Activated CD8-positive, alpha-beta T cell treated with anti-CD3 and anti-CD28 coated beads for 36 hours (primary cell): ENCODE results near the gene TRIM32. TPM values are rescaled to one million over a fixed set of nuclear protein-coding genes. Genes with fewer than 3 reads are reported as not detected.

Experiments used
- ATAC-seq: fragments of 200-7000 bp; cut with Tn5 transposase; one replicate; pipeline ENCODE4 v1.10.0; 2021; ENCODE audit warnings: mild to moderate bottlenecking, moderate library complexity
- CTCF ChIA-PET: fragments of 350-600 bp; sonication (Branson Sonifier 250); formaldehyde crosslinking; loops from one replicate; lab custom pipeline; 2021; ENCODE audit warnings: antibody characterized with exemption; lab: Charles Lee
- POLR2A ChIA-PET: fragments of 350-600 bp; sonication (Branson Sonifier 250); formaldehyde crosslinking; loops from one replicate; lab custom pipeline; 2021; ENCODE audit warnings: antibody characterized with exemption; lab: Charles Lee
- DNase-seq: peaks from one replicate; pipeline ENCODE4 v3.0.0-alpha.2; 2020
- H3K27ac Mint-ChIP-seq: one replicate; pipeline ENCODE4 v1.8.0; 2021; ENCODE audit warnings: mild to moderate bottlenecking, mixed read lengths
- H3K27me3 Mint-ChIP-seq: one replicate; pipeline ENCODE4 v1.8.0; 2021; ENCODE audit warnings: mixed read lengths
- H3K36me3 Mint-ChIP-seq: one replicate; pipeline ENCODE4 v1.8.0; 2021; ENCODE audit warnings: low read depth, mixed read lengths
- H3K4me1 Mint-ChIP-seq: one replicate; pipeline ENCODE4 v1.8.0; 2021; ENCODE audit warnings: low read depth, mixed read lengths
- H3K4me3 Mint-ChIP-seq: one replicate; pipeline ENCODE4 v1.8.0; 2021; ENCODE audit warnings: mild to moderate bottlenecking, moderate library complexity, mixed read lengths
- H3K9me3 Mint-ChIP-seq: one replicate; pipeline ENCODE4 v1.8.0; 2021; ENCODE audit warnings: mixed read lengths
- intact Hi-C: fragments of 100-400 bp; cut with micrococcal nuclease; formaldehyde crosslinking; loops from one replicate; pipeline ENCODE4 v1.10.0; 2022
- total RNA-seq, 2 experiments: library from RNA; stranded (reverse); gene quantifications; one replicate each; pipeline ENCODE4 v1.2.3, GENCODE V29; 2021
- TF ChIP-seq, protein P1 (sequence below): fragments of 200-600 bp; IDR thresholded peaks from one replicate; pipeline ENCODE4 v1.8.0; 2022; ENCODE audit warnings: antibody characterized with exemption, mild to moderate bottlenecking

Gene TRIM32
- total RNA-seq, 2 experiments from 2014 or later, result 14.6 to 15.0 TPM

DNA sequence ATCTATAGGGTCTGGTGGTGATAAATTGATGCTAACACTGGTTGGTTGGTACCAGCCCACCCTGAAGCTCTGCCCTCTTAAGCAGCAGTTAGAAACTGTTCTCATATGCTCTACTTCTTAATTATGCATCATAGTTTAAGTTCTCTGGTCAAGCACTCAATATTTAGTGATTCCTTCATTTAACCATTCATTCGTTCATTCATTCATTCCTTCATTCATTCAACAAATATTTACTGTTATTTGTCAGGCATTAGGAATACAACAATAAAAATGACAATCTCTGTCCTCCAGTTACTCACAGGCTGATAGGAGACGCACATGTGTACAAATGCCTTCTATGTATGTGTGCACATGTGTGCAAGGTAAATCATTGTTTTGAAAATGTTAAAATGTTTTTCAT is 54.6 kb downstream of the TRIM32 start:
- no peaks in the 10 kb centered on the region for H3K9me3 Mint-ChIP-seq
- H3K4me1 Mint-ChIP-seq, result no peaks in the 10 kb centered on the region
- no peak overlapping the region for H3K27ac Mint-ChIP-seq
- DNase-seq (no peak), ATAC-seq (no peak)
- H3K27me3 Mint-ChIP-seq, result peaks cover 4% of the 10 kb centered on the region
- intact Hi-C loops, result no loop called here
- TF ChIP-seq, protein P1, sequence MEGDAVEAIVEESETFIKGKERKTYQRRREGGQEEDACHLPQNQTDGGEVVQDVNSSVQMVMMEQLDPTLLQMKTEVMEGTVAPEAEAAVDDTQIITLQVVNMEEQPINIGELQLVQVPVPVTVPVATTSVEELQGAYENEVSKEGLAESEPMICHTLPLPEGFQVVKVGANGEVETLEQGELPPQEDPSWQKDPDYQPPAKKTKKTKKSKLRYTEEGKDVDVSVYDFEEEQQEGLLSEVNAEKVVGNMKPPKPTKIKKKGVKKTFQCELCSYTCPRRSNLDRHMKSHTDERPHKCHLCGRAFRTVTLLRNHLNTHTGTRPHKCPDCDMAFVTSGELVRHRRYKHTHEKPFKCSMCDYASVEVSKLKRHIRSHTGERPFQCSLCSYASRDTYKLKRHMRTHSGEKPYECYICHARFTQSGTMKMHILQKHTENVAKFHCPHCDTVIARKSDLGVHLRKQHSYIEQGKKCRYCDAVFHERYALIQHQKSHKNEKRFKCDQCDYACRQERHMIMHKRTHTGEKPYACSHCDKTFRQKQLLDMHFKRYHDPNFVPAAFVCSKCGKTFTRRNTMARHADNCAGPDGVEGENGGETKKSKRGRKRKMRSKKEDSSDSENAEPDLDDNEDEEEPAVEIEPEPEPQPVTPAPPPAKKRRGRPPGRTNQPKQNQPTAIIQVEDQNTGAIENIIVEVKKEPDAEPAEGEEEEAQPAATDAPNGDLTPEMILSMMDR, result no peak
- no peaks in the 10 kb centered on the region for H3K36me3 Mint-ChIP-seq
- H3K4me3 Mint-ChIP-seq, result no peak overlapping the region
- ChIA-PET POLR2A (no interaction called here), CTCF (interaction anchor here (1.9 kb wide), 1 partner anchor 119 kb away, joined by 8 read pairs; no protein-coding TSS in a partner anchor)

DNA sequence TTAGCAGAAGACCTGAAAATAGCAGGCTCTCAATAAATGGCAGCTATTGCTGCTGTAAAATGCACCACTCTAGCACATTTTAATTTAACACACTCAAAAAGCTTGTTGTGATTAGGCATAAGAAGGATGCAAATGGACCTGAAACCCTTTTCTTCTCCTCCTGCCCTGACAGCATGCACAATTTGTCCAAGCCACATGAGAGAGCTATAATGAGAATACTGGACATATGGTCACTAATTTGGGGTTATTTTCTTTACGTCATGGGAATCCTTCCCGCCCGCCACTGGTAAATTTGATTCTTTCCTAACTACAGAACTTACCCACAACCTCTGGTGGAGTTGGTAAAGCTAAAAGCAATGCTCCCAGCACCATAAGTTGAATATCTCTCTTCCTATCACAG is 62.1 kb downstream of the TRIM32 start:
- TF ChIP-seq, protein P1, result no peak
- no peak overlapping the region for H3K4me3 Mint-ChIP-seq
- peaks cover 9% of the 10 kb centered on the region for H3K27me3 Mint-ChIP-seq
- POLR2A ChIA-PET, result no interaction called here
- CTCF ChIA-PET, result interaction anchor here (1.3 to 1.7 kb wide), 2 partner anchors 12 to 111 kb away, joined by 4 to 6 read pairs; no protein-coding TSS in a partner anchor
- no peaks in the 10 kb centered on the region for H3K36me3 Mint-ChIP-seq
- H3K4me1 Mint-ChIP-seq, result no peaks in the 10 kb centered on the region
- no peaks in the 10 kb centered on the region for H3K9me3 Mint-ChIP-seq
- no peak for DNase-seq
- ATAC-seq, result no peak
- no peak overlapping the region for H3K27ac Mint-ChIP-seq
- intact Hi-C loops, result no loop called here

DNA sequence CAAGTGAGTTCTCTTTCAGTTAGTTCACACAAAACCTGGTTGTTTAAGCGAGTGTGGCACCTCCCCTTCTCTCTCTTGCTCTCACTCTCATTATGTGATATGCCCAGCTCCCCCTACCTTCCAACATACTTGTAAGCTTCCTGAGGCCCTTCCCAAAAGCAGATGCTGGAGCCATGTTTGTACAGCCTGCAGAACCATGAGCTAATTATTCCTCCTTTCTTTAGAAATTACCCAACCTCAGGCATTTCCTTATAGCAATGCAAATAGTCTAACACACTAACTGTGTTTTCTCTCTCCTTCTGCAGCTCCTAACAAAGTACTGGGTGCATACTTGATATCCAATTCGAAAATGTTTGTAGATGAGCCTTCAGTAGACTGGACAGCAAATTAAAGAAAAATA is 62.7 kb downstream of the TRIM32 start:
- TF ChIP-seq, protein P1, result no peak
- H3K9me3 Mint-ChIP-seq, result no peaks in the 10 kb centered on the region
- intact Hi-C loops, result no loop called here
- DNase-seq (no peak), ATAC-seq (no peak)
- POLR2A ChIA-PET, result no interaction called here
- no peaks in the 10 kb centered on the region for H3K4me1 Mint-ChIP-seq
- no peak overlapping the region for H3K4me3 Mint-ChIP-seq
- no peak overlapping the region for H3K27ac Mint-ChIP-seq
- CTCF ChIA-PET, result interaction anchor here (1.3 to 1.7 kb wide), 2 partner anchors 12 to 111 kb away, joined by 4 to 6 read pairs; no protein-coding TSS in a partner anchor
- peaks cover 9% of the 10 kb centered on the region for H3K27me3 Mint-ChIP-seq
- no peaks in the 10 kb centered on the region for H3K36me3 Mint-ChIP-seq

DNA sequence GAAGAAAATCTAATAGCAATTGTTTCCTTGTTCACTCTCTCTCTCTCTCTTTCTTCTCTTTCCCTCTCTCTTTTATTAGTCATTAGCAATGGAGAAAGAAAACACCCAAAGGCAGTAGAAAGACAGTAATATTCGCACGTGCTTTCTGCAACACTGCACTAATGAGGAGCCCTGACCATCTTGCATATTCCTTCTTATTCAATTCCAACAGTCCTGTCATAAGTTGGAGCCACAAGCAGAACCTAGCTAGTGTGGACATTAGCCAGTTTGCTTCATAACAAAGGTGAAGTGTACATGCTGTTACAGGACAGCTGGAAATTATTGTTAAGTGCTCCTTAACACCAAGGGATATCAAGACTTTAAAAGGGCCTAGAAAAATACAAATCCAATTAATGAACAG is 63.4 kb downstream of the TRIM32 start:
- ChIA-PET CTCF (interaction anchor here (1.3 to 1.7 kb wide), 2 partner anchors 13 to 110 kb away, joined by 4 to 6 read pairs; no protein-coding TSS in a partner anchor), POLR2A (no interaction called here)
- intact Hi-C loops, result no loop called here
- ATAC-seq (no peak), DNase-seq (no peak)
- no peaks in the 10 kb centered on the region for H3K9me3 Mint-ChIP-seq
- H3K4me3 Mint-ChIP-seq, result no peak overlapping the region
- no peaks in the 10 kb centered on the region for H3K36me3 Mint-ChIP-seq
- TF ChIP-seq, protein P1, result no peak
- no peak overlapping the region for H3K27ac Mint-ChIP-seq
- H3K27me3 Mint-ChIP-seq, result peaks cover 9% of the 10 kb centered on the region
- no peaks in the 10 kb centered on the region for H3K4me1 Mint-ChIP-seq
